GM15510 (cell line): Measurements from ENCODE around the gene DVL2.
A peak's percentile ranks its signal among the peaks of the same experiment; 100 is the strongest.

Source experiments
- POLR2A ChIP-seq: IDR thresholded peaks from 3 replicates; pipeline ENCODE4 v1.6.1; 2011; ENCODE audit warnings: borderline replicate concordance; ENCODE audit not compliant: insufficient read length; ENCODE audit errors: extremely low read depth

The DVL2 gene

GRCh38 chr17:7220593-7221277 lies 13.6 kb downstream of the DVL2 start:
- TF ChIP-seq POLR2A: no peak

- TF ChIP-seq POLR2A: peak; percentile 76
Observed at GRCh38 chr17:7219812-7220592, 14.3 kb downstream of the DVL2 start, which contains the start of the genes ACADVL and DLG4. Gene ACADVL (plus strand): TSS chr17:7219938. CDS start chr17:7219985, 47 bp downstream. Gene DLG4 (minus strand): TSS chr17:7219836.

GRCh38 chr17:7219229-7219811 lies 15.0 kb downstream of the DVL2 start:
- TF ChIP-seq POLR2A: no peak

- TF ChIP-seq POLR2A: no peak
Observed at GRCh38 chr17:7218758-7219157, 15.6 kb downstream of the DVL2 start.

GRCh38 chr17:7218166-7218565 lies 16.2 kb downstream of the DVL2 start:
- TF ChIP-seq POLR2A: no peak

- TF ChIP-seq POLR2A: no peak
Observed at GRCh38 chr17:7217113-7217987, 17.0 kb downstream of the DVL2 start.

GRCh38 chr17:7216242-7217112 lies 17.8 kb downstream of the DVL2 start:
- no peak for TF ChIP-seq POLR2A

GRCh38 chr17:7215652-7216180 lies 18.6 kb downstream of the DVL2 start:
- no peak for TF ChIP-seq POLR2A

GRCh38 chr17:7215136-7215638 lies 19.1 kb downstream of the DVL2 start:
- no peak for TF ChIP-seq POLR2A

GRCh38 chr17:7214300-7215135 lies 19.8 kb downstream of the DVL2 start:
- no peak for TF ChIP-seq POLR2A

GRCh38 chr17:7213895-7214299 lies 20.4 kb downstream of the DVL2 start:
- TF ChIP-seq POLR2A: no peak

- no peak for TF ChIP-seq POLR2A
Observed at GRCh38 chr17:7211491-7212273, 22.6 kb downstream of the DVL2 start.

GRCh38 chr17:7208754-7209460 lies 25.4 kb downstream of the DVL2 start:
- TF ChIP-seq POLR2A: no peak
